SU-DHL-6 (cell line): ENCODE data around the gene RNASE4.

Experiments used
- H2AFZ ChIP-seq: fragments of 200-600 bp; sonication (generic); 2 replicates; pipeline ENCODE4 v1.6.1; 2014; ENCODE audit warnings: low read depth, mild to moderate bottlenecking, moderate library complexity, mixed read lengths, antibody characterized with exemption, low read length; ENCODE audit not compliant: severe bottlenecking
- H3F3A ChIP-seq: fragments of 200-600 bp; shearing (Covaris generic); 2 replicates; pipeline ENCODE4 v1.6.0; 2016; ENCODE audit warnings: antibody characterized with exemption, mild to moderate bottlenecking; ENCODE audit not compliant: insufficient read depth
- H3K27ac ChIP-seq: fragments of 200-600 bp; sonication (generic); 2 replicates; pipeline ENCODE4 v1.5.1; 2016; ENCODE audit warnings: low read depth, mild to moderate bottlenecking, low read length, moderate library complexity, mixed read lengths
- H3K27me3 ChIP-seq: fragments of 200-600 bp; sonication (generic), shearing (Covaris generic); 2 replicates; pipeline ENCODE4 v1.6.0; 2014; ENCODE audit warnings: mild to moderate bottlenecking, low read length
- H3K36me3 ChIP-seq: fragments of 200-600 bp; sonication (generic); 2 replicates; pipeline ENCODE4 v1.6.1; 2014; ENCODE audit warnings: mild to moderate bottlenecking, low read length, mixed read lengths
- H3K4me2 ChIP-seq: fragments of 300-600, 200-600 bp; shearing (Covaris generic), sonication (generic); 2 replicates; pipeline ENCODE4 v1.6.0; 2014; ENCODE audit warnings: low read length, low read depth, mild to moderate bottlenecking; ENCODE audit not compliant: poor library complexity, severe bottlenecking
- H3K4me3 ChIP-seq: fragments of 200-600 bp; sonication (generic); 2 replicates; pipeline ENCODE4 v1.5.1; 2014; ENCODE audit warnings: antibody characterized with exemption, low read length, mild to moderate bottlenecking, mixed read lengths; ENCODE audit not compliant: insufficient read depth, poor library complexity, severe bottlenecking
- H3K79me2 ChIP-seq: fragments of 200-600 bp; sonication (generic); 2 replicates; pipeline ENCODE4 v1.6.1; 2014; ENCODE audit warnings: mild to moderate bottlenecking, low read length, moderate library complexity; ENCODE audit not compliant: insufficient read depth
- H3K9ac ChIP-seq: fragments of 200-600 bp; sonication (generic); 2 replicates; pipeline ENCODE4 v1.7.0; 2014; ENCODE audit warnings: mild to moderate bottlenecking, low read length
- H3K9me2 ChIP-seq: fragments of 200-600 bp; sonication (generic); replicated peaks from 2 replicates; pipeline ENCODE4 v1.6.1; 2014; ENCODE audit warnings: low read length; ENCODE audit not compliant: insufficient read depth
- H3K9me3 ChIP-seq: fragments of 200-600 bp; sonication (generic); 2 replicates; pipeline ENCODE4 v1.6.1; 2014; ENCODE audit warnings: low read length, mixed read lengths; ENCODE audit not compliant: insufficient read depth
- H4K20me1 ChIP-seq: fragments of 200-600 bp; sonication (generic); 2 replicates; pipeline ENCODE4 v1.6.1; 2014; ENCODE audit warnings: low read depth, mild to moderate bottlenecking, antibody characterized with exemption, low read length, moderate library complexity, mixed read lengths
- EZH2phosphoT487 ChIP-seq: fragments of 200-600 bp; sonication (generic), shearing (Covaris generic); conservative IDR thresholded peaks from 2 replicates; pipeline ENCODE4 v1.6.1; 2018; ENCODE audit warnings: mild to moderate bottlenecking, antibody characterized with exemption, low read length, moderate library complexity, mixed read lengths
- TF ChIP-seq, protein P1 (sequence below): fragments of 200-600 bp; sonication (generic); IDR thresholded peaks from one replicate; pipeline ENCODE4 v1.5.1; 2017; ENCODE audit warnings: antibody characterized with exemption, mild to moderate bottlenecking, low read length, moderate library complexity; ENCODE audit not compliant: insufficient read depth, poor library complexity, severe bottlenecking

The RNASE4 gene

DNA sequence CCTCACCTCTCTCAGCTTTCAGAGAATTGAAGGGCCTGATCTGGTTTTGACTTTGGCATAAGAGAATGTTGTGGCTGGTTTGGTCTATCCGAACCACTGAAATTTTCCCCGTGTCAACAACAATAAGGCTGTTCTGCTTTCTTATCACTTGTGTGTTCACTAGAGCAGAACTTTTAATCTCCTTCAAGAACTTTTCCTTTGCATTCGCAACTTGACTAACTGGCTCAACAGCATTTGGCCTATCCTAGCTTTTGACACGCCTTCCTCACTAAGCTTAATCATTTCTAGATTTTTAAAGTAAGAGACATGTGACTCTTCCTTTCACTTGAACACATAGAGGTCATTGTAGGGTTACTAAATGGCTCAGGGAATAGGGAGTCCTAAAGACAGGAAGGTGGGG, 35.4 kb downstream of the RNASE4 start:
- Histone ChIP-seq H2AFZ (no peak overlapping the region), H3K9me2 (no peaks in the 10 kb centered on the region), H3K4me3 (no peak overlapping the region), H3K27ac (no peak overlapping the region), H3K4me2 (no peak overlapping the region), H3K9ac (no peak overlapping the region), H4K20me1 (no peaks in the 10 kb centered on the region), H3K9me3 (no peaks in the 10 kb centered on the region), H3K36me3 (no peaks in the 10 kb centered on the region), H3F3A (no peaks in the 10 kb centered on the region), H3K27me3 (no peaks in the 10 kb centered on the region), H3K79me2 (no peaks in the 10 kb centered on the region)
- TF ChIP-seq, protein P1, sequence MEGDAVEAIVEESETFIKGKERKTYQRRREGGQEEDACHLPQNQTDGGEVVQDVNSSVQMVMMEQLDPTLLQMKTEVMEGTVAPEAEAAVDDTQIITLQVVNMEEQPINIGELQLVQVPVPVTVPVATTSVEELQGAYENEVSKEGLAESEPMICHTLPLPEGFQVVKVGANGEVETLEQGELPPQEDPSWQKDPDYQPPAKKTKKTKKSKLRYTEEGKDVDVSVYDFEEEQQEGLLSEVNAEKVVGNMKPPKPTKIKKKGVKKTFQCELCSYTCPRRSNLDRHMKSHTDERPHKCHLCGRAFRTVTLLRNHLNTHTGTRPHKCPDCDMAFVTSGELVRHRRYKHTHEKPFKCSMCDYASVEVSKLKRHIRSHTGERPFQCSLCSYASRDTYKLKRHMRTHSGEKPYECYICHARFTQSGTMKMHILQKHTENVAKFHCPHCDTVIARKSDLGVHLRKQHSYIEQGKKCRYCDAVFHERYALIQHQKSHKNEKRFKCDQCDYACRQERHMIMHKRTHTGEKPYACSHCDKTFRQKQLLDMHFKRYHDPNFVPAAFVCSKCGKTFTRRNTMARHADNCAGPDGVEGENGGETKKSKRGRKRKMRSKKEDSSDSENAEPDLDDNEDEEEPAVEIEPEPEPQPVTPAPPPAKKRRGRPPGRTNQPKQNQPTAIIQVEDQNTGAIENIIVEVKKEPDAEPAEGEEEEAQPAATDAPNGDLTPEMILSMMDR: no peak
- TF ChIP-seq EZH2phosphoT487: no peak

DNA sequence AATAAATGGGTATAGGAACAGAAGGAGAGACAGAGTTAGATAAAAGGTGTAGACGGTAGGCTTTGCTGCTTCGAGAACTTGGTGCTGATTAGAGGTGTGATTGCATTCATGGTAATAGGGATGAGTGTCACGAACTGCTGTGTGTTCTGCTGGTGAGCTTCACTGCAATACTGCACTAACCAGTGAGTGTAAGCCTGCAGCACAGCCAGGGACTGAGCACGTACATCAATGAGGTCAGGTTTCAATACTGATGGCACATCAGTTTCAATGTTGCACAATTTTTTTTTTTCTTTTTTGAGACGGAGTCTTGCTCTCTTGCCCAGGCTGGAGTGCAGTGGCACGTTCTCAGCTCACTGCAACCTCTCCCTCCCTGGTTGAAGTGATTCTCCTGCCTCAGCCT, 36.4 kb downstream of the RNASE4 start:
- Histone ChIP-seq H3K9ac (no peak overlapping the region), H2AFZ (no peak overlapping the region), H3K27ac (no peak overlapping the region)

DNA sequence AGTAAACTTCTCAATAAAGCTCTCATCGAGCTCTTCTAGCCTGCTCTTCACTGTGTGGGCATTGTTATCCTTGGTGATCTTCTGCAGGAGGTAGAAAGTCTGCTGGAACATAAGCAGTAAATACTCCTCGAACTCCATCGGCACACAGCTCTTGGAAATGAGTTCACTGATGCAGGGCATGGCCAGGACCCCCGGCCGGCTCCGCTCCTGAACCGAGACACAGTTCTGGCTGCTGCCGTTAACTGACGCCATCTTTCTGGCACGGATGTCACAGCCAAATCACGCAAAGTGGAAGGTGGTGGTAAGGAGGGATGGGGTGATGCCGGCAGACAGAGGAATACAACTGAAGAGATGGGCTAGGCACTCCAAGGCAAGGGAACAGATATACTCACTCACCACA, 37.7 kb downstream of the RNASE4 start:
- TF ChIP-seq, protein P1: no peak
- TF ChIP-seq EZH2phosphoT487: no peak
- H3K4me2 ChIP-seq: no peak overlapping the region
- H3K4me3 ChIP-seq: no peak overlapping the region
- no peak overlapping the region for H2AFZ ChIP-seq
- no peaks in the 10 kb centered on the region for H3K36me3 ChIP-seq
- H3K27ac ChIP-seq: no peak overlapping the region
- no peaks in the 10 kb centered on the region for H3K9me3 ChIP-seq
- no peak overlapping the region for H3K9ac ChIP-seq
- no peaks in the 10 kb centered on the region for H3F3A ChIP-seq
- no peaks in the 10 kb centered on the region for H4K20me1 ChIP-seq
- no peaks in the 10 kb centered on the region for H3K9me2 ChIP-seq
- no peaks in the 10 kb centered on the region for H3K79me2 ChIP-seq
- H3K27me3 ChIP-seq: no peaks in the 10 kb centered on the region

More for the DNA sequence above, 36.4 kb downstream of the RNASE4 start:
- H3K4me3 ChIP-seq: no peak overlapping the region
- H3K9me3 ChIP-seq: no peaks in the 10 kb centered on the region
- no peak overlapping the region for H3K4me2 ChIP-seq
- no peaks in the 10 kb centered on the region for H3F3A ChIP-seq
- no peaks in the 10 kb centered on the region for H4K20me1 ChIP-seq
- no peak for TF ChIP-seq EZH2phosphoT487
- TF ChIP-seq, protein P1: no peak
- H3K36me3 ChIP-seq: no peaks in the 10 kb centered on the region
- no peaks in the 10 kb centered on the region for H3K27me3 ChIP-seq
- no peaks in the 10 kb centered on the region for H3K79me2 ChIP-seq
- H3K9me2 ChIP-seq: no peaks in the 10 kb centered on the region
